Neural cell (in vitro differentiated cells): ENCODE measurements around the gene SLC18B1. TPM values are rescaled to one million over a fixed set of nuclear protein-coding genes. Genes with fewer than 3 reads are reported as not detected.

Source experiments
- H2AFZ ChIP-seq: fragments of 200-600, 300-800 bp; sonication (generic), shearing (Covaris generic); 2 replicates; pipeline ENCODE4 v1.6.0; 2014; ENCODE audit warnings: low read depth, mild to moderate bottlenecking, antibody characterized with exemption, low read length, moderate library complexity
- H3F3A ChIP-seq: fragments of 200-600 bp; shearing (Covaris generic); 2 replicates; pipeline ENCODE4 v1.6.1; 2016; ENCODE audit warnings: mild to moderate bottlenecking, moderate library complexity, mixed read lengths, antibody characterized with exemption, low read length; ENCODE audit not compliant: insufficient read depth, poor library complexity, severe bottlenecking
- H3K27ac ChIP-seq: fragments of 200-600, 300-800 bp; sonication (generic), shearing (Covaris generic); 2 replicates; pipeline ENCODE4 v1.5.1; 2014; ENCODE audit warnings: mild to moderate bottlenecking, low read length, moderate library complexity
- H3K27me3 ChIP-seq: fragments of 300-800, 200-600 bp; sonication (generic), shearing (Covaris generic); 2 replicates; pipeline ENCODE4 v1.6.0; 2014; ENCODE audit warnings: mild to moderate bottlenecking, low read depth, low read length, moderate library complexity; ENCODE audit not compliant: insufficient read depth
- H3K36me3 ChIP-seq: fragments of 300-800, 200-600 bp; sonication (generic), shearing (Covaris generic); 2 replicates; pipeline ENCODE4 v1.5.1; 2014; ENCODE audit warnings: mild to moderate bottlenecking, antibody characterized with exemption, low read length, moderate library complexity; ENCODE audit not compliant: insufficient read depth
- H3K4me2 ChIP-seq: fragments of 300-800, 200-600 bp; sonication (generic), shearing (Covaris generic); 2 replicates; pipeline ENCODE4 v1.6.0; 2014; ENCODE audit warnings: mild to moderate bottlenecking, low read length
- H3K4me3 ChIP-seq: fragments of 300-800, 200-600 bp; sonication (generic), shearing (Covaris generic); 2 replicates; pipeline ENCODE4 v1.5.1; 2014; ENCODE audit warnings: mild to moderate bottlenecking, low read length, moderate library complexity
- H3K79me2 ChIP-seq: fragments of 200-600 bp; shearing (Covaris generic); replicated peaks from 2 replicates; pipeline ENCODE4 v1.6.0; 2014; ENCODE audit warnings: mild to moderate bottlenecking, low read length, moderate library complexity; ENCODE audit not compliant: insufficient read depth
- H3K9ac ChIP-seq: fragments of 300-800, 200-600 bp; sonication (generic), shearing (Covaris generic); 2 replicates; pipeline ENCODE4 v1.6.1; 2016; ENCODE audit warnings: mild to moderate bottlenecking, low read length, mixed read lengths
- H3K9me2 ChIP-seq: fragments of 200-600 bp; shearing (Covaris generic); 2 replicates; pipeline ENCODE4 v1.6.1; 2016; ENCODE audit warnings: mild to moderate bottlenecking, low read length, mixed read lengths; ENCODE audit not compliant: insufficient read depth
- H3K9me3 ChIP-seq: fragments of 200-600, 300-800 bp; sonication (generic), shearing (Covaris generic); 2 replicates; pipeline ENCODE4 v1.6.1; 2016; ENCODE audit warnings: mild to moderate bottlenecking, mixed run types, low read length, moderate library complexity, mixed read lengths
- H4K20me1 ChIP-seq: fragments of 200-600 bp; shearing (Covaris generic); 2 replicates; pipeline ENCODE4 v1.6.1; 2016; ENCODE audit warnings: mild to moderate bottlenecking, mixed run types; ENCODE audit not compliant: insufficient read depth
- CTCF ChIP-seq: fragments of 450-650 bp; IDR thresholded peaks from 2 replicates; pipeline ENCODE4 v1.5.1; 2014; ENCODE audit warnings: antibody characterized with exemption, mild to moderate bottlenecking, moderate library complexity; ENCODE audit not compliant: poor library complexity, severe bottlenecking
- EP300 ChIP-seq: fragments of 450-650 bp; conservative IDR thresholded peaks from 2 replicates; pipeline ENCODE4 v1.6.1; 2014; ENCODE audit warnings: antibody characterized with exemption, mild to moderate bottlenecking, moderate library complexity; ENCODE audit not compliant: poor library complexity, severe bottlenecking
- EZH2 ChIP-seq: fragments of 200-600, 300-800 bp; shearing (Covaris generic), sonication (generic); IDR thresholded peaks from 2 replicates; pipeline ENCODE4 v1.6.1; 2014; ENCODE audit warnings: antibody characterized with exemption, low read length, borderline replicate concordance, mild to moderate bottlenecking; ENCODE audit not compliant: insufficient read depth, poor library complexity, severe bottlenecking
- MXI1 ChIP-seq: fragments of 450-650 bp; conservative IDR thresholded peaks from 2 replicates; pipeline ENCODE4 v1.6.1; 2014; ENCODE audit warnings: antibody characterized with exemption, mild to moderate bottlenecking; ENCODE audit not compliant: poor library complexity, severe bottlenecking
- POLR2AphosphoS5 ChIP-seq: IDR thresholded peaks from 2 replicates; pipeline ENCODE4 v1.6.1; 2012
- RAD21 ChIP-seq: fragments of 450-650 bp; conservative IDR thresholded peaks from 2 replicates; pipeline ENCODE4 v1.6.1; 2014; ENCODE audit warnings: antibody characterized with exemption, mild to moderate bottlenecking, moderate library complexity
- REST ChIP-seq: IDR thresholded peaks from 2 replicates; pipeline ENCODE4 v1.6.1; 2012; ENCODE audit warnings: borderline replicate concordance
- SMC3 ChIP-seq: fragments of 450-650 bp; conservative IDR thresholded peaks from 2 replicates; pipeline ENCODE4 v1.6.1; 2014; ENCODE audit warnings: antibody characterized with exemption, mild to moderate bottlenecking, moderate library complexity; ENCODE audit not compliant: poor library complexity
- TAF1 ChIP-seq: IDR thresholded peaks from 2 replicates; pipeline ENCODE4 v1.6.1; 2012; ENCODE audit warnings: low read depth
- polyA plus RNA-seq: library from polyadenylated mRNA; depleted of rRNA; stranded (reverse); fragments of >200 nt; gene quantifications from 2 replicates; pipeline ENCODE4 v1.2.3, GENCODE V29; 2014

Gene SLC18B1
- polyA plus RNA-seq, 1 donor from 2014 or later: 9.0 TPM

GRCh38 chr6:132812255-132812732 is 13.9 kb upstream of the SLC18B1 start:
- Histone ChIP-seq H3K9me2 (no peaks in the 10 kb centered on the region), H3K27me3 (no peaks in the 10 kb centered on the region), H4K20me1 (no peaks in the 10 kb centered on the region), H3K27ac (no peak overlapping the region), H3K36me3 (peaks cover 3% of the 10 kb centered on the region), H3K9me3 (no peaks in the 10 kb centered on the region), H2AFZ (no peak overlapping the region), H3K4me2 (no peak overlapping the region), H3K4me3 (no peak overlapping the region), H3K9ac (no peak overlapping the region), H3F3A (no peaks in the 10 kb centered on the region), H3K79me2 (peaks cover 25% of the 10 kb centered on the region)
- TF ChIP-seq CTCF (no peak), SMC3 (no peak), MXI1 (no peak), EZH2 (no peak), TAF1 (no peak), RAD21 (no peak), EP300 (no peak), POLR2AphosphoS5 (no peak), REST (no peak)

GRCh38 chr6:132811276-132811675 is 12.8 kb upstream of the SLC18B1 start:
- no peaks in the 10 kb centered on the region for H3F3A ChIP-seq
- H2AFZ ChIP-seq: no peak overlapping the region
- H4K20me1 ChIP-seq: no peaks in the 10 kb centered on the region

More at GRCh38 chr6:132811276-132811675, 12.8 kb upstream of the SLC18B1 start:
- H3K9ac ChIP-seq: no peak overlapping the region
- peaks cover 18% of the 10 kb centered on the region for H3K79me2 ChIP-seq
- no peak overlapping the region for H3K4me3 ChIP-seq
- no peak overlapping the region for H3K4me2 ChIP-seq
- no peak overlapping the region for H3K27ac ChIP-seq
- no peaks in the 10 kb centered on the region for H3K9me3 ChIP-seq
- TF ChIP-seq REST (no peak), EZH2 (no peak), SMC3 (no peak), RAD21 (no peak), CTCF (no peak), TAF1 (no peak), MXI1 (no peak), POLR2AphosphoS5 (no peak), EP300 (no peak)
- no peaks in the 10 kb centered on the region for H3K9me2 ChIP-seq
- no peaks in the 10 kb centered on the region for H3K27me3 ChIP-seq
- H3K36me3 ChIP-seq: no peaks in the 10 kb centered on the region
